GM18951 (cell line): ENCODE data around the gene GDF7.

ENCODE experiments used
- POLR2A ChIP-seq: IDR thresholded peaks from 4 replicates; pipeline ENCODE4 v1.6.1; 2011; ENCODE audit warnings: mild to moderate bottlenecking; ENCODE audit not compliant: insufficient read length, insufficient read depth; ENCODE audit errors: extremely low read depth
- in situ Hi-C: fragments of 300-500 bp; cut with MboI; formaldehyde crosslinking; loops from one replicate; pipeline ENCODE4 v1.12.0; 2022; ENCODE audit warnings: low sequenced_read_pairs, mixed read lengths, inconsistent platforms; ENCODE audit not compliant: unreplicated experiment

Gene GDF7

GRCh38 chr2:20633001-20633400 is 33.9 kb upstream of the GDF7 start:
- no peak for TF ChIP-seq POLR2A
- in situ Hi-C loops: no loop called here

- no peak for TF ChIP-seq POLR2A
- in situ Hi-C loops: no loop called here
These were observed 33.0 kb upstream of the GDF7 start for GRCh38 chr2:20633794-20634506.

DNA sequence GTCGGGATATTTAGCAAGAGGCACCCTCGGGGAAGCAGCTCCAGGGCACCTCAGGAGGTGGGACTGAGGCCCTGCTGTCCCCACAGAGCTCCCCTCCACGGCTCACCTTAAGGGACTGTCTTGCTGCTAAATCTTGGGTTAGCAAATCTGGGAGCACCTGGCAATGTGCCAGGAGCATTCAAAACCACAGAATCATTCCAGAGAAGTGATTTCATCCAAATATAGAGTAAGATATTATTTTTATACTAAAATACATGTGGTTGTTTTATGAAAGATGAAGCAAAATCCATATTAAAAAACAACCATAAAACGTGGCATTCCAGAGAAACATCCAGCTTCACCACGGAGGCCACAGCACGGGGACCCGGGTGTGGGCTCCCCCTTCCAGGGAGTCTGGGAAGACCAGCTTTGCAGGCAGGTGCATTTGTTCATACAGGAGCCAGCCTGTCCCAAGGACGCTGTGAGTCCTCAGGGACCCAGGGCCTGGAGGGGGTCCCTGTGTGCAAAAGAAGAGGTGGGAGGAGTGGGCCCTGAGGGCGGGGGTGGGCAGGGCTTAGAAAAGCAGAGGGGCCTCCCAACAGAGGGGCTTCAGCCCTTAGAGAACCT is 32.3 kb upstream of the GDF7 start:
- in situ Hi-C loops: no loop called here
- no peak for TF ChIP-seq POLR2A

DNA sequence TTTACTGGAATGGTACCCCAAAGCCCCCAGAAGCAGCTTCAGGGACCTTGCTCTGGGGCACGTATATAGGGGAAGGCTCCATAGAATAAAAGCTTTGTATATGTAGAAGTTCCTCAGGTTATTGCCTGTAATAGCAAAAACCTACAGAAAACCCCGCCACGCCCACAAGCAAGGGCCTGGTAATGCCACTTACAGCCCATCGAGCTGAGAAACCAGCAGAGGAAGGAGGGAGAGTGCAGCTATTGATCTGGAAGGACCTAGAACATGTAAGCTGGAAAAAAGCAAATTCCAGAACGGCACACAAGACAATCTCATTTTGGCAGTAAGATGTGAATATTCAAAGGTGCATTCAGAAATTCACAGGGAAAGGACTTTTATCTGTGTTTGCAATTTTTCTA is 31.8 kb upstream of the GDF7 start:
- in situ Hi-C loops: no loop called here
- no peak for TF ChIP-seq POLR2A

- no peak for TF ChIP-seq POLR2A
- in situ Hi-C loops: no loop called here
These were observed 31.0 kb upstream of the GDF7 start for GRCh38 chr2:20635675-20636584.

GRCh38 chr2:20637147-20637546 is 29.8 kb upstream of the GDF7 start:
- in situ Hi-C loops: no loop called here

DNA sequence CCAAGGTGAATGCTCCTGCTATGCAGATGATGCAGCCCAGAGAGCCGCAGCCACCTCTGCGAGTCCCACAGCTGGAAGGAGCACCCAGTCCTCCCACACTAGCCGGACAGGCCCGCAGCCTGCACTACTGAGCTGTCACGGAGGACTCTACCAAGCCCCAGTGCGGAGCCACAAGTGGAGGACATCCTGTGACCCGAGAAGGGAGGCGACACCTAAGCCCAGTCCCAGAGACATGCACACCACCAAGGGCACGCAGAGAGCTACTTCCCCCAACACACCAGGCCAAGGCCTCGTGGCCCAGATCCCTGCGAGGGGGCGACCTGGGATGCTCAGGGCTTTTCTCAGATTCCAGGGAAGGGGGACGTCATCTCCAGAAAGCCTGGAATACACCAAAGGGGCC is 28.9 kb upstream of the GDF7 start:
- no peak for TF ChIP-seq POLR2A
- in situ Hi-C loops: no loop called here

More at GRCh38 chr2:20637147-20637546, 29.8 kb upstream of the GDF7 start:
- TF ChIP-seq POLR2A: no peak

GRCh38 chr2:20638646-20639430 is 28.1 kb upstream of the GDF7 start:
- no peak for TF ChIP-seq POLR2A
- in situ Hi-C loops: no loop called here

- no peak for TF ChIP-seq POLR2A
- in situ Hi-C loops: loop anchor here (5.0 kb wide), 1 partner anchor 198 kb away; no protein-coding TSS in a partner anchor
These were observed 26.4 kb upstream of the GDF7 start for GRCh38 chr2:20640411-20641122.

- in situ Hi-C loops: loop anchor here (5.0 kb wide), 1 partner anchor 199 kb away; no protein-coding TSS in a partner anchor
- TF ChIP-seq POLR2A: no peak
These were observed 25.6 kb upstream of the GDF7 start for GRCh38 chr2:20641123-20641985.

GRCh38 chr2:20642055-20642971 is 24.6 kb upstream of the GDF7 start:
- in situ Hi-C loops: loop anchor here (5.0 kb wide), 1 partner anchor 200 kb away; no protein-coding TSS in a partner anchor
- no peak for TF ChIP-seq POLR2A
